ENCODE measurements around the gene PDE8A. TPM values are rescaled to one million over a fixed set of nuclear protein-coding genes. Genes with fewer than 3 reads are reported as not detected.

PDE8A gene
- total and polyA plus RNA-seq, 4 donors, result 11.2 to 47.5 (median 16.6) TPM

GRCh38 chr15:85124173-85124572 is 142.5 kb downstream of the PDE8A start:
- H3K27ac ChIP-seq (ENCODE audit: low read depth in 1 of 2, low read length in 2 of 2), result no peak overlapping the region
- 96% methylated on average over 1 of the region's 1 CpG for WGBS
- H3K9ac ChIP-seq (ENCODE audit: low read depth in 1 of 2, low read length in 2 of 2), result no peak overlapping the region
- TF ChIP-seq, protein P1, sequence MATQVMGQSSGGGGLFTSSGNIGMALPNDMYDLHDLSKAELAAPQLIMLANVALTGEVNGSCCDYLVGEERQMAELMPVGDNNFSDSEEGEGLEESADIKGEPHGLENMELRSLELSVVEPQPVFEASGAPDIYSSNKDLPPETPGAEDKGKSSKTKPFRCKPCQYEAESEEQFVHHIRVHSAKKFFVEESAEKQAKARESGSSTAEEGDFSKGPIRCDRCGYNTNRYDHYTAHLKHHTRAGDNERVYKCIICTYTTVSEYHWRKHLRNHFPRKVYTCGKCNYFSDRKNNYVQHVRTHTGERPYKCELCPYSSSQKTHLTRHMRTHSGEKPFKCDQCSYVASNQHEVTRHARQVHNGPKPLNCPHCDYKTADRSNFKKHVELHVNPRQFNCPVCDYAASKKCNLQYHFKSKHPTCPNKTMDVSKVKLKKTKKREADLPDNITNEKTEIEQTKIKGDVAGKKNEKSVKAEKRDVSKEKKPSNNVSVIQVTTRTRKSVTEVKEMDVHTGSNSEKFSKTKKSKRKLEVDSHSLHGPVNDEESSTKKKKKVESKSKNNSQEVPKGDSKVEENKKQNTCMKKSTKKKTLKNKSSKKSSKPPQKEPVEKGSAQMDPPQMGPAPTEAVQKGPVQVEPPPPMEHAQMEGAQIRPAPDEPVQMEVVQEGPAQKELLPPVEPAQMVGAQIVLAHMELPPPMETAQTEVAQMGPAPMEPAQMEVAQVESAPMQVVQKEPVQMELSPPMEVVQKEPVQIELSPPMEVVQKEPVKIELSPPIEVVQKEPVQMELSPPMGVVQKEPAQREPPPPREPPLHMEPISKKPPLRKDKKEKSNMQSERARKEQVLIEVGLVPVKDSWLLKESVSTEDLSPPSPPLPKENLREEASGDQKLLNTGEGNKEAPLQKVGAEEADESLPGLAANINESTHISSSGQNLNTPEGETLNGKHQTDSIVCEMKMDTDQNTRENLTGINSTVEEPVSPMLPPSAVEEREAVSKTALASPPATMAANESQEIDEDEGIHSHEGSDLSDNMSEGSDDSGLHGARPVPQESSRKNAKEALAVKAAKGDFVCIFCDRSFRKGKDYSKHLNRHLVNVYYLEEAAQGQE (IDR thresholded peaks at IDR 0.05), result no peak
- no peak for TF ChIP-seq NR2F2 (IDR thresholded peaks at IDR 0.05)
- no peak for TF ChIP-seq HNF4A (conservative IDR thresholded peaks at IDR 0.05)
- TF ChIP-seq ATF3 (IDR thresholded peaks at IDR 0.05), result no peak
- TF ChIP-seq FOXA2 (IDR thresholded peaks at IDR 0.05), result no peak
- TF ChIP-seq SP1 (IDR thresholded peaks at IDR 0.05), result no peak
- TF ChIP-seq MAX (IDR thresholded peaks at IDR 0.05), result no peak
- no peak for TF ChIP-seq HNF4G (IDR thresholded peaks at IDR 0.05)
- TF ChIP-seq FOXA1 (IDR thresholded peaks at IDR 0.05), result no peak
- H3K4me3 ChIP-seq (ENCODE audit: low read depth in 1 of 3, low read length in 3 of 3), result no peak overlapping the region
- no peaks in the 10 kb centered on the region for H3K4me1 ChIP-seq (ENCODE audit: control insufficient read depth in 4 of 4, insufficient read depth in 4 of 4, low read length in 3 of 4)
- no peaks in the 10 kb centered on the region for H3K9me3 ChIP-seq (ENCODE audit: control insufficient read depth in 4 of 4, low read length in 3 of 4)
- no peak for DNase-seq (ENCODE audit: low spot score)
- no peaks in the 10 kb centered on the region for H3K27me3 ChIP-seq (ENCODE audit: control insufficient read depth in 4 of 4, insufficient read depth in 4 of 4, low read length in 3 of 4)
- peaks cover 1 to 60% (median 23%) of the 10 kb centered on the region in 4 donors for H3K36me3 ChIP-seq (ENCODE audit: control insufficient read depth in 4 of 4, insufficient read depth in 3 of 4, low read depth in 1 of 4, low read length in 3 of 4)

DNA sequence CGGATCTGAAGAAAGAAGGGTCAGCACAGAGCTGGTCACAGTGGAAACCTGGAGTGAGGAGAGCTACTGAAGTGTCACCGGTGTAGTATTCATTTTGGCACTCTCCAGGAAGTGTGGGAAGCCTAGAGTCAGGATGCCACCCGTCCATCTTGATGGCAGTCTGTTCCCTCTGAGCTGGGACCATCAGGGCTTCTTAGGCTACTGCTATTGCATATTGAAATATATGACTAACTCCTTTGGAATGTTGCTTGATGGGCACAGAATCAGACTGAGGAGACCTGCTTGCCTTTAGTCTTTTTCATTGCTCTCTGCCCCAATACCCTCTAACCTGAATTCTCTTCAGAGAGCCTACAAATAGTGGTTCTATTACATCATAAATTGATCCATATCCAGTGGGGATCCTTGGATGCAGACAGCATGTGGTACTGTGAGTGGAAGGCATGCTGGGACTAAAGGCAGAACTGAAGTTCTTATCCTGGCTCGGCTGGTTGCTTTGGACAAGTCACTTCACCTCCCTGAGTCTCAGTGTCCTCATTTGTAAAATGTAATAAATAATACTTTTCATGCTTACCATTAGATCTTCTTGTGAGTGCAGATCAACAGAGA is 143.5 kb downstream of the PDE8A start:
- DNase-seq (ENCODE audit: low spot score), result no peak
- 91% methylated on average over 4 of the region's 4 CpGs for WGBS
- TF ChIP-seq RAD21 (IDR thresholded peaks at IDR 0.05), result no peak
- TF ChIP-seq MAX (IDR thresholded peaks at IDR 0.05), result no peak
- no peak for TF ChIP-seq HNF4A (conservative IDR thresholded peaks at IDR 0.05)
- Histone ChIP-seq H3K4me1 (ENCODE audit: control insufficient read depth in 4 of 4, insufficient read depth in 4 of 4, low read length in 3 of 4) (no peaks in the 10 kb centered on the region), H3K36me3 (ENCODE audit: control insufficient read depth in 4 of 4, insufficient read depth in 3 of 4, low read depth in 1 of 4, low read length in 3 of 4) (peaks cover 1 to 61% (median 25%) of the 10 kb centered on the region in 4 donors), H3K9ac (ENCODE audit: low read depth in 1 of 2, low read length in 2 of 2) (no peak overlapping the region), H3K4me3 (ENCODE audit: low read depth in 1 of 3, low read length in 3 of 3) (no peak overlapping the region), H3K27ac (ENCODE audit: low read depth in 1 of 2, low read length in 2 of 2) (no peak overlapping the region), H3K27me3 (ENCODE audit: control insufficient read depth in 4 of 4, insufficient read depth in 4 of 4, low read length in 3 of 4) (no peaks in the 10 kb centered on the region), H3K9me3 (ENCODE audit: control insufficient read depth in 4 of 4, low read length in 3 of 4) (no peaks in the 10 kb centered on the region)

DNA sequence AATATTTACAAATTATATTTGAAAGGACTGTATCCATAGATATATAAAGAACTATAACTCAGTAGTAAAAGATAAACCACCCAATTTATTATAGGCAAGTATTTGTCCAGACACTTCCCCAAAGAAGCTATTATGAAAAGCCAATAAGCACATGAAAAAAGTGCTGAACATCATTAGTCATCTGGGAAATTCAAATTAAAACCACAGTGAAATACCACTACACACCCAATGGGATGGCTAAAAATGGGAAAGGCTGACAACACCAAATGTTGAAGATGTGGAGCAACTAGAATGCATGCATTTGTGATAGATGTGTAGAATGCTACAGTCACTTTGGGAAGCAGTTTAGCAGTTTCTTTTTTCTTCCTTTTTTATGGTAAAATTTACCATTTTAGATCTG is 147.0 kb downstream of the PDE8A start:
- Histone ChIP-seq H3K27ac (ENCODE audit: low read depth in 1 of 2, low read length in 2 of 2) (no peak overlapping the region), H3K9ac (ENCODE audit: low read depth in 1 of 2, low read length in 2 of 2) (no peak overlapping the region), H3K27me3 (ENCODE audit: control insufficient read depth in 4 of 4, insufficient read depth in 4 of 4, low read length in 3 of 4) (no peaks in the 10 kb centered on the region), H3K36me3 (ENCODE audit: control insufficient read depth in 4 of 4, insufficient read depth in 3 of 4, low read depth in 1 of 4, low read length in 3 of 4) (peaks cover 1 to 48% (median 24%) of the 10 kb centered on the region in 4 donors), H3K4me3 (ENCODE audit: low read depth in 1 of 3, low read length in 3 of 3) (no peak overlapping the region), H3K9me3 (ENCODE audit: control insufficient read depth in 4 of 4, low read length in 3 of 4) (no peaks in the 10 kb centered on the region), H3K4me1 (ENCODE audit: control insufficient read depth in 4 of 4, insufficient read depth in 4 of 4, low read length in 3 of 4) (no peaks in the 10 kb centered on the region)
- no peak for DNase-seq (ENCODE audit: low spot score)
- no peak for TF ChIP-seq NR2F2 (IDR thresholded peaks at IDR 0.05)
- no peak for TF ChIP-seq HNF4A (conservative IDR thresholded peaks at IDR 0.05)
- TF ChIP-seq RAD21 (IDR thresholded peaks at IDR 0.05), result no peak
- no peak for TF ChIP-seq FOXA2 (IDR thresholded peaks at IDR 0.05)
- TF ChIP-seq GABPA (IDR thresholded peaks at IDR 0.05 in 1 of 2, conservative IDR thresholded peaks at IDR 0.05 in 1 of 2), result no peak
- no peak for TF ChIP-seq ATF3 (IDR thresholded peaks at IDR 0.05)
- TF ChIP-seq TAF1 (conservative IDR thresholded peaks at IDR 0.05), result no peak
- no peak for TF ChIP-seq FOXA1 (IDR thresholded peaks at IDR 0.05)
- TF ChIP-seq, protein P1 (IDR thresholded peaks at IDR 0.05), result no peak
- TF ChIP-seq MAX (IDR thresholded peaks at IDR 0.05), result no peak
- TF ChIP-seq JUND (IDR thresholded peaks at IDR 0.05), result no peak
- TF ChIP-seq SP1 (IDR thresholded peaks at IDR 0.05), result no peak
- TF ChIP-seq, protein P2, sequence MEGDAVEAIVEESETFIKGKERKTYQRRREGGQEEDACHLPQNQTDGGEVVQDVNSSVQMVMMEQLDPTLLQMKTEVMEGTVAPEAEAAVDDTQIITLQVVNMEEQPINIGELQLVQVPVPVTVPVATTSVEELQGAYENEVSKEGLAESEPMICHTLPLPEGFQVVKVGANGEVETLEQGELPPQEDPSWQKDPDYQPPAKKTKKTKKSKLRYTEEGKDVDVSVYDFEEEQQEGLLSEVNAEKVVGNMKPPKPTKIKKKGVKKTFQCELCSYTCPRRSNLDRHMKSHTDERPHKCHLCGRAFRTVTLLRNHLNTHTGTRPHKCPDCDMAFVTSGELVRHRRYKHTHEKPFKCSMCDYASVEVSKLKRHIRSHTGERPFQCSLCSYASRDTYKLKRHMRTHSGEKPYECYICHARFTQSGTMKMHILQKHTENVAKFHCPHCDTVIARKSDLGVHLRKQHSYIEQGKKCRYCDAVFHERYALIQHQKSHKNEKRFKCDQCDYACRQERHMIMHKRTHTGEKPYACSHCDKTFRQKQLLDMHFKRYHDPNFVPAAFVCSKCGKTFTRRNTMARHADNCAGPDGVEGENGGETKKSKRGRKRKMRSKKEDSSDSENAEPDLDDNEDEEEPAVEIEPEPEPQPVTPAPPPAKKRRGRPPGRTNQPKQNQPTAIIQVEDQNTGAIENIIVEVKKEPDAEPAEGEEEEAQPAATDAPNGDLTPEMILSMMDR (IDR thresholded peaks at IDR 0.05; ENCODE audit: low read depth, low read length, missing input control), result no peak
- no peak for TF ChIP-seq YY1 (IDR thresholded peaks at IDR 0.05)
- no peak for TF ChIP-seq HNF4G (IDR thresholded peaks at IDR 0.05)
